NK-92 treated with Interleukin-12 subunit alpha and Interleukin-12 subunit beta, amount 100 ng/mL, for 24 hours (cell line): Measurements from ENCODE around the gene LPCAT4.

Source experiments
- DNase-seq: peaks from one replicate; lab custom pipeline; 2025; lab: John Stamatoyannopoulos, UW

The LPCAT4 gene

DNA sequence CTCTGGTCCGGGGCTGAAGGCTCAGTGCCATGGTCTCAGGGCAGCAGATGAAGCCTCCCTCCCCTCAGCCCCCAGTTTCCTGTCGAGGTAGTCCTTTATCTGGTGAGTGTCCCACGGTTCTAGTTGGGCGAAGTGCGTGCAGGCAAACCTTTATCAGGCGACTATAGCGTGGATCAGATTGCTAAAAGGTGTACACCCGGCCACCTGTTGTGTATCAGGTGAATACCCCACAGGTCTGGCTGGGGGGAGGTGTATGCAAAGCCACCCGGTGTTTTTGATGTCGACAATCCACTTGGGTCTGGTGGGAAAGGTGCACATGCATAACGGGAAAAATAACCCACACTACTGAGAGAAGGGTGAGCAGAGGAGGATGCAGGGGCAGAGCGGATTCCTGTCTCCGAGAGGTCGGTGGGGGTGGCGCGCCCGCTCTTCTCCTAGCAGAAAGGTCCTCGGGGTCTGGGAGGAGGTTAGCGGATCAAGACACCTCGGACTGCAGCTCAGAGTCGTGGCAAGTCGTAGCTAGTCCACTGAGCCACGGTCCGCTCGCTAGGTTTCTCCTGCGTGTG, 29.9 kb downstream of the LPCAT4 start:
- DNase-seq, result no peak

- no peak for DNase-seq
These were observed 30.6 kb downstream of the LPCAT4 start for GRCh38 chr15:34336231-34336990.

- DNase-seq, result no peak
These were observed 31.6 kb downstream of the LPCAT4 start for GRCh38 chr15:34335176-34336032.

DNA sequence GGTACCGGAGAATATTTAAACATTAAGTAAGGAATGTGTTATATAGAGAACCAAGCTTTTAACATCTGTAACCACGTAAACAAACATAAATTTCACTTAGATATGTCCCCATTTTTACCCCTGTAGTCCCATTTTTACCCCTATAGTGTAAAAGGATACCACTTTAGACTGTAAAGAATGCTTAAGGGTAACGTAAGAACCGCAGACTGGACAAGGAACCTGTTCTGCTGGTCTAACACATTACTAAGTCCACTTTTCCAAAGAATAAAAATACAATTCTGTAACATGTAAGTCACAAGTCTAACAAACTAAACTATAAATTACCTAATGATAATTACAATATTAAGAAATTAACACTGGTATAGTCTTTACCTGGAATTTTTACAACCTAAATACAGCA, 32.3 kb downstream of the LPCAT4 start:
- no peak for DNase-seq

GRCh38 chr15:34332553-34333120, 34.4 kb downstream of the LPCAT4 start:
- DNase-seq, result no peak

- DNase-seq, result no peak
These were observed 35.2 kb downstream of the LPCAT4 start for GRCh38 chr15:34331809-34332208.

DNA sequence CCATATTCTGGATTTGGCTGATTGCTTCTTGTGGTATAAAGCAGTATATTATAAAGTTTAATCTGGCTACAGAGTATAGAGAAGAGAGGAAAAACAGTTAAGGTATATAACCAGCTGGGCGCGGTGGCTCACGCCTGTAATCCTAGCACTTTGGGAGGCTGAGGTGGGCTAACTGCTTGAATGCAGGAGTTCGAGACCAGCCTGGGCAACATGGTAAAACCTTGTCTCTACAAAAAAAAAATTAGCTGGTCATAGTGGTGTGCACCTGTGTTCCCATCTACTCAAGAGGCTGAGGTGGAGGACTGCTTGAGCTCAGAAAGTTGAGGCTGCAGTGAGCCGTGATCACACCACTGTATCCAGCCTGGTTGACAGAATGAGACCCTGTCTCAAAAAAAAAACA, 36.7 kb downstream of the LPCAT4 start:
- no peak for DNase-seq

GRCh38 chr15:34329006-34329405, 38.0 kb downstream of the LPCAT4 start:
- no peak for DNase-seq

- no peak for DNase-seq
These were observed 39.1 kb downstream of the LPCAT4 start for GRCh38 chr15:34327906-34328305.

- no peak for DNase-seq
These were observed 41.6 kb downstream of the LPCAT4 start for GRCh38 chr15:34325368-34325767.

DNA sequence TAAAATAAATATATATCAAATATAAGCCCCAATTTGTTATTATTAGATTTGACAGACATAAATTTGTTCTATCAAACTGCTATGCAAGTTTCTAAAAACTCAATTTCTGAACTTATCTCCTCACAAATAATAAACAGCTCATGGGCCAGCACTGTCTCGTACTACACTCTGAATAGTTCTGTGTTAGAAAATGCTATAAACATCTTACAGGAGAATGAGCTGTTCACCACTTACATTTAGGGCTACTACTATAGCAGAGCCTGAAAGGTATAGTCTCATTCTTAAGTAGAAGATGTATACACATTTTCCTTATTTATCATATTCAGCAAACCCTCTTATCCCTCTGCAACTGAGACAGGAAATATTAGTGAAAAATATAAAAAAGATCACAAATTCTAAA, 42.1 kb downstream of the LPCAT4 start:
- DNase-seq, result no peak

DNA sequence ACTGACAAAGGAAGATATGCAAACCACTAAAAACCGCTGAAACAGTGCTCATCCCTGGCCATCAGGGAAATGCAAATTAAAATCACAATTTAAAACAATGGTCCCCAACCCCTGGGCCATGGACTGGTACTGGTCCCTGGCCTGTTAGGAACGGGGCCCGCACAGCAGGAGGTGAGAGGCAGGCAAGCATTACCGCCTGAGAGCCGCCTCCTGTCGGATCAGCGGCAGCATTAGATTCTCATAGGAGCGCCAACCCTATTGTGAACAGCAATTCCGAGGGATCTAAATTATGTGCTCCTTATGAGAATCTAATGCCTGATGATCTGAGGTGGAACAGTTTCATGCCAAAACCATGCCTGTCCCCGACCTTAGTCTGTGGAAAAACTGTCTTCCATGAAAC, 43.8 kb downstream of the LPCAT4 start:
- DNase-seq, result no peak

GRCh38 chr15:34318277-34319079, 48.5 kb downstream of the LPCAT4 start:
- DNase-seq, result no peak

DNA sequence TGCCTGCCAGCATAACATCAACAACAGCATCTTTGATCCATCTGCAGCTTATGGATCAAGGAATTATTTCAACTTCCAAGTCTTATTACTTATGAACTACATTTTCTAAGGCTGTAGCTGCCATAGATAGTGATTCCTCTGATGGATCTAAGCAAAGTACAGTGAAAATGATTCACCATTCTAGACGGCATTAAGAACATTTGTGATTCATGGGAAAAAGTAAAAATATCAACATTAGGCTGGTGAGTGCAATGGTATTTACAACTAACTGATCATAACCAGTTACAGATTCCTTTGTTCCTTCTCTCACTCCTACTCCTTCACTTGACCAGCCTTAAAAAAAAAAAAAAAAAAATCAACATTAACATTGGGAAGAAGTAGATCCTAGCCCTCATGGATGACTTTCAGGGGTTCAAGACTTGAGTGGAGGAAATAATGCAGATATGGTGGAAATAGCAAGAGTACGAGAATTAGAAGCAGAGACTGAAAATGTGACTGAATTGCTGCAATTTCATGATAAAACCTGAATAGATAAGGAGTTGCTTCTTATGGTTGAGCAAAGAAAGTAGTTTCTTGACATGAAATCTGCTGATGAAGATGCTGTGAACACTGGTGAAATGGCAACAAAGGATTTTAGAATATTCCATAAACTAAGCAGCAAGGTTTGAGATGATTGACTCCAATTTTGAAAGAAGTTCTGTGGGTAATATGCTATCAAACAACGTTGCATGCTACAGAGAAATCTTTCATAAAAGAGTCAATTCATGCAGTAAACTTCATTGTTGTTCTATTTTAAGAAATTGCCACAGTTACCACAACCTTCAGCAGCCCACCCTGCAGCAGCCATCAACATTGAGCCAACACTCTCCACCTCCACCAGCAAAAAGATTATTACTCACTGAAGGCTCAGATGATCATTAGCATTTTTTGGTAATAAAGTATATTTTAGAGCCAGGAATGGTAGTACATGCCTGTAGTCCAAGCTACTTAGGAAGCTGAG, 52.2 kb downstream of the LPCAT4 start:
- no peak for DNase-seq

DNA sequence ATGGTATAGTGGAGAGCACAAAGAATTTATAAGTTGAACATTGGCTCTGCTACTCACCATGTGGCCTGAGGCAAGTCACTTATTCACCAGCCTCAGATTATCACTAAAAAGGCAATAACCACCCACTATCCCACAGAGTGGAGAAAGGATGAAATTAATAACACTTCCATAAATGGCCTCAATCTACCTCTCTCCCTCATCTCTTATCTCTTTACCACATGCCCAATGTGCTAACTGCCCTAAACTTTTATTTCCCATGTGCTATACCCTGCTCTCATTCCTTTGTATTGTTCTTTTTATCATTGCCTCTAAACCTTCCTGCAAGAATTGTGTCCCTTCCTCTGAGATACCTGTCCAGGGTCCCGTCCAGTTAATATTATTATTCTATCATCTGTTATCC, 55.4 kb downstream of the LPCAT4 start:
- no peak for DNase-seq
